ENCODE data around the gene ERBB4. TPM values are rescaled to one million over a fixed set of nuclear protein-coding genes. Genes with fewer than 3 reads are reported as not detected.

Gene ERBB4
- total RNA-seq, 6 donors from 2014 or later = 3.3 to 24.2 (median 11.7) TPM

DNA sequence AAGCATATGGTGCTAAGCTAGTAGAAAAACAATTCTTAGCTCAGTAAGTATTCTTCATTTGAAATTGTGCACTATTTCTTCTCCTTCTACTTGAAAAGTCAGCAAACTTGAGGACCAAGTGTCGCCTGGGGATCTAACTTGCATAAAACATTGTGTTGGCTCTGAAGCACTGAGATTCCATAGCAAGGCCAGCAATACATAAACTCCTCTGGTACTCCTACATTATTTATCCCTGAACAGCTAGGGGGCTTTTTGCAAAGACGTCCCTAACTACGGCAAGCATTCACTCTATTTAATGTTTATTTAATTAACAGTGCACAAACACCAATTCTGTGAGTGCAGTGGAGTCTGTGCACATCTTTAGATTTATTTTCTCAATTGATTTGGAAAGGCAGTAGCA, 392.2 kb downstream of the ERBB4 start:
- Histone ChIP-seq H3K36me3 (no peaks in the 10 kb centered on the region), H3K9me3 (no peaks in the 10 kb centered on the region), H3K4me3 (no peak overlapping the region), H3K27me3 (no peaks in the 10 kb centered on the region), H3K27ac (no peak overlapping the region), H3K4me1 (no peaks in the 10 kb centered on the region)
- 75 to 86% methylated on average over 3 of the region's 3 CpGs for WGBS, 2 donors
- ATAC-seq (ENCODE audit: low FRiP score in 2 of 2) (no peak), DNase-seq (no peak)
- TF ChIP-seq EP300 (IDR thresholded peaks at IDR 0.05) = no peak
- no peak for TF ChIP-seq CTCF (IDR thresholded peaks at IDR 0.05)

- peak in 1 of 2 donors; percentile 58 for ATAC-seq (ENCODE audit: low FRiP score in 2 of 2)
Measured at GRCh38 chr2:212145121-212145520, 393.5 kb downstream of the ERBB4 start.

GRCh38 chr2:212142631-212143030, 396.0 kb downstream of the ERBB4 start:
- ATAC-seq (ENCODE audit: low FRiP score in 2 of 2) (no peak), DNase-seq (no peak)
- no peaks in the 10 kb centered on the region for H3K9me3 ChIP-seq
- H3K27ac ChIP-seq = no peak overlapping the region
- H3K27me3 ChIP-seq = no peaks in the 10 kb centered on the region
- 56 to 63% methylated on average over 2 of the region's 2 CpGs for WGBS, 2 donors
- no peak overlapping the region for H3K4me3 ChIP-seq
- H3K4me1 ChIP-seq = no peaks in the 10 kb centered on the region
- no peaks in the 10 kb centered on the region for H3K36me3 ChIP-seq
- TF ChIP-seq POLR2AphosphoS5 (IDR thresholded peaks at IDR 0.05) (no peak), EP300 (IDR thresholded peaks at IDR 0.05) (no peak), POLR2A (IDR thresholded peaks at IDR 0.05) (no peak), CTCF (IDR thresholded peaks at IDR 0.05) (no peak)

More at GRCh38 chr2:212145121-212145520, 393.5 kb downstream of the ERBB4 start:
- Histone ChIP-seq H3K4me3 (no peak overlapping the region), H3K4me1 (no peaks in the 10 kb centered on the region), H3K27me3 (no peaks in the 10 kb centered on the region), H3K9me3 (no peaks in the 10 kb centered on the region), H3K36me3 (no peaks in the 10 kb centered on the region), H3K27ac (no peak overlapping the region)
- TF ChIP-seq POLR2A (IDR thresholded peaks at IDR 0.05) (no peak), CTCF (IDR thresholded peaks at IDR 0.05) (no peak), EP300 (IDR thresholded peaks at IDR 0.05) (no peak), POLR2AphosphoS5 (IDR thresholded peaks at IDR 0.05) (no peak)
- 80 to 85% methylated on average over 1 of the region's 1 CpG for WGBS, 2 donors
- DNase-seq = no peak

DNA sequence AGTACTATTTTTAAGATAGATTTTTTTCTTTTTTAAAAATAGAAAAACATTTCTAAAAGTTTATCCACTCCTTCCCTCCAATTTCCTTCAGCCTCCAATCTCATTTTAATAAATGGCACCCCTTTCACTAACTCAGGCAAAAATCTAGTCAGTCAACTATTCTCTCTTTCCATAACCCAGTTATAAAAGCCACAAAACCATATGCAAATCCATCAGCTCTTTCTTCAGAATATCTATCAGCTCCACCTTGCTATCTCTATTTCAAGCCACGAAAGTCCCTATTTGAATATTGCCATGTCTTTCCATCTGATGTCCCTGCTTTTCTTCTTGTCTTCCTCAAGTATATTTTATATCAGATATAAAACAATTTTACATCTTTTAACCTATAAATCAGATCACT, 397.1 kb downstream of the ERBB4 start:
- TF ChIP-seq POLR2A (IDR thresholded peaks at IDR 0.05) (no peak), POLR2AphosphoS5 (IDR thresholded peaks at IDR 0.05) (no peak), CTCF (IDR thresholded peaks at IDR 0.05) (no peak), EP300 (IDR thresholded peaks at IDR 0.05) (no peak)
- ATAC-seq (ENCODE audit: low FRiP score in 2 of 2) = no peak
- H3K9me3 ChIP-seq = no peaks in the 10 kb centered on the region
- no peaks in the 10 kb centered on the region for H3K4me1 ChIP-seq
- no peak overlapping the region for H3K4me3 ChIP-seq
- no peaks in the 10 kb centered on the region for H3K36me3 ChIP-seq
- WGBS, 2 donors = 73 to 86% methylated on average over 1 of the region's 1 CpG
- no peaks in the 10 kb centered on the region for H3K27me3 ChIP-seq
- no peak overlapping the region for H3K27ac ChIP-seq
- no peak for DNase-seq

GRCh38 chr2:212136216-212136795, 402.3 kb downstream of the ERBB4 start:
- DNase-seq = no peak
- no peak for ATAC-seq (ENCODE audit: low FRiP score in 2 of 2)
- no peak overlapping the region for H3K27ac ChIP-seq
- H3K27me3 ChIP-seq = no peaks in the 10 kb centered on the region
- no peak for TF ChIP-seq EP300 (IDR thresholded peaks at IDR 0.05)
- TF ChIP-seq POLR2A (IDR thresholded peaks at IDR 0.05) = no peak
- TF ChIP-seq CTCF (IDR thresholded peaks at IDR 0.05) = no peak
- no peak for TF ChIP-seq POLR2AphosphoS5 (IDR thresholded peaks at IDR 0.05)
- no peaks in the 10 kb centered on the region for H3K4me1 ChIP-seq
- no peaks in the 10 kb centered on the region for H3K36me3 ChIP-seq
- 50 to 57% methylated on average over 2 of the region's 2 CpGs for WGBS, 2 donors
- no peaks in the 10 kb centered on the region for H3K9me3 ChIP-seq
- no peak overlapping the region for H3K4me3 ChIP-seq
